Measurements from ENCODE around the gene VSIR.

The VSIR gene

GRCh38 chr10:71782221-71782916 lies 9.0 kb upstream of the VSIR start:
- no peak for DNase-seq

- DNase-seq, result no peak
Observed at GRCh38 chr10:71780719-71781118, 7.4 kb upstream of the VSIR start.

- DNase-seq, result no peak
Observed at GRCh38 chr10:71780156-71780555, 6.8 kb upstream of the VSIR start.

GRCh38 chr10:71779641-71780040 lies 6.3 kb upstream of the VSIR start:
- no peak for DNase-seq

- no peak for DNase-seq
Observed at GRCh38 chr10:71778071-71778825, 4.9 kb upstream of the VSIR start.

- DNase-seq, result no peak
Observed at GRCh38 chr10:71777213-71777985, 4.1 kb upstream of the VSIR start.

- no peak for DNase-seq
Observed at GRCh38 chr10:71776481-71776925, 3.2 kb upstream of the VSIR start.

- no peak for DNase-seq
Observed at GRCh38 chr10:71774916-71775702, 1.8 kb upstream of the VSIR start.

- DNase-seq, result no peak
Observed at GRCh38 chr10:71772832-71773220, 494 bp downstream of the VSIR start.

GRCh38 chr10:71771821-71772617 lies 1.3 kb downstream of the VSIR start:
- DNase-seq, result no peak

GRCh38 chr10:71771204-71771603 lies 2.1 kb downstream of the VSIR start:
- DNase-seq, result no peak

- DNase-seq, result no peak
Observed at GRCh38 chr10:71770789-71771188, 2.5 kb downstream of the VSIR start.

- DNase-seq, result no peak
Observed at GRCh38 chr10:71770255-71770654, 3.1 kb downstream of the VSIR start.

- DNase-seq, result no peak
Observed at GRCh38 chr10:71769279-71769823, 4.0 kb downstream of the VSIR start.

GRCh38 chr10:71767420-71768035 lies 5.8 kb downstream of the VSIR start:
- no peak for DNase-seq

GRCh38 chr10:71766717-71767419 lies 6.5 kb downstream of the VSIR start:
- DNase-seq, result no peak

- DNase-seq, result no peak
Observed at GRCh38 chr10:71765906-71766716, 7.2 kb downstream of the VSIR start.

- no peak for DNase-seq
Observed at GRCh38 chr10:71765176-71765904, 8.0 kb downstream of the VSIR start.
